Tibial artery (tissue), 4 donors: ENCODE data around the gene IQGAP2.

ENCODE experiments used
- DNase-seq, 2 donors: peaks; one replicate each; pipeline ENCODE4 v3.0.0-alpha.2; 2019
- H3K27ac ChIP-seq, 2 donors: fragments of 200-600 bp; sonication (generic) in 1 of 2; 1 replicate in 1 of 2; 2 replicates in 1 of 2; pipeline ENCODE4 v1.5.1; 2018 to 2019; ENCODE audit warnings: mild to moderate bottlenecking in 1 of 2
- H3K27me3 ChIP-seq, 2 donors: fragments of 200-600 bp; sonication (generic) in 1 of 2; one replicate each; pipeline versions ENCODE4 v1.5.1 to v1.6.0; 2016 to 2019
- H3K36me3 ChIP-seq, 3 donors: fragments of 200-600 bp; sonication (generic) in 2 of 3; one replicate each; pipeline ENCODE4 v1.5.1; 2016 to 2019; ENCODE audit warnings: mild to moderate bottlenecking in 2 of 3
- H3K4me1 ChIP-seq, 4 donors: fragments of 200-600 bp; sonication (generic) in 2 of 4; 1 replicate in 3 of 4; 2 replicates in 1 of 4; pipeline ENCODE4 v1.5.1; 2016 to 2019
- H3K4me3 ChIP-seq, 2 donors: fragments of 200-600 bp; sonication (generic) in 1 of 2; 1 replicate in 1 of 2; 2 replicates in 1 of 2; pipeline ENCODE4 v1.5.1; 2018 to 2019; ENCODE audit warnings: mild to moderate bottlenecking in 2 of 2
- H3K9me3 ChIP-seq, 3 donors: fragments of 200-600 bp; sonication (generic) in 1 of 3; one replicate each; pipeline ENCODE4 v1.5.1; 2016 to 2019
- intact Hi-C: fragments of 100-400 bp; cut with DNase I; formaldehyde crosslinking; loops from one replicate; pipeline ENCODE4 v1.15.0; 2023; ENCODE audit warnings: low total_unique reads
- TF ChIP-seq, protein P1 (sequence below), 2 experiments: fragments of 200-600 bp in 1 of 2; fragments of 450-650 bp in 1 of 2; IDR thresholded peaks; one replicate each; pipeline ENCODE4 v1.5.1; 2017 to 2019; ENCODE audit warnings: antibody characterized with exemption in 2 of 2, mild to moderate bottlenecking in 1 of 2, moderate library complexity in 1 of 2

The IQGAP2 gene

DNA sequence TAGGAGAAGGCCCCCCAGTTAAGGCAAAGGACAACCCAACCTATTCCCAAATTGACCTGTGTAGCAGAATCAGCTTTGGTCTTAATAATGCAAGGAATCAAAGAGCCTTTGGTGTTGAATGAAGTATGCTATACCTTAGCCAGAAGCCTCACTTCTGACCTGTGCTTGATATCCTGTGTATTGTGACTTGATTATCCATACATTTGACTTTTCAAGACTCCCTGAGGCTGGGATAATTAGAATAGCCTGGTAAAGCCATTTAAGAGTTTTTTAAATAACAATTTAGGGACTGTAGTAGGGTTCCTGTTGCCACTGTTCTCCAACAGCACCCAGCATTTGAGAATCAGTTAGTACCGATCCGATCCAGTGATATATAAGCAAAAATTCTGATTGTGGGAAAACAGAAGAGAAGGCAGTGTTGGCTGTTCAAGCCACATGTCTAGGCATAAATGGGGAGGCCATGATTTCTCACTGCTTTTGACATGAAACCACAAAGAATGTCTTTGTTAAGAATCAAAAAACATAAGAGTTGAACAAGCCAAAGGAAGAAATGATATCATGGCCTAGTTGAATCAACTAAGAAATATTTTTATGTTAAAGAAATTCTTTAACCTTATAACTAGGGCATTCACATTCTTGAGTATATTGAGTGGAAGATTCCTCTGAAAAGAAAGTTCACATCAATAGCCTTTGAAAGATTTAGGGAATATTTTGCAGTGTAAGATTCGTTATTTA is 121.2 kb downstream of the IQGAP2 start:
- Histone ChIP-seq H3K4me3 (no peak overlapping the region), H3K9me3 (no peaks in the 10 kb centered on the region), H3K4me1 (no peaks in the 10 kb centered on the region), H3K36me3 (no peaks in the 10 kb centered on the region), H3K27ac (no peak overlapping the region), H3K27me3 (no peaks in the 10 kb centered on the region)
- TF ChIP-seq, protein P1, sequence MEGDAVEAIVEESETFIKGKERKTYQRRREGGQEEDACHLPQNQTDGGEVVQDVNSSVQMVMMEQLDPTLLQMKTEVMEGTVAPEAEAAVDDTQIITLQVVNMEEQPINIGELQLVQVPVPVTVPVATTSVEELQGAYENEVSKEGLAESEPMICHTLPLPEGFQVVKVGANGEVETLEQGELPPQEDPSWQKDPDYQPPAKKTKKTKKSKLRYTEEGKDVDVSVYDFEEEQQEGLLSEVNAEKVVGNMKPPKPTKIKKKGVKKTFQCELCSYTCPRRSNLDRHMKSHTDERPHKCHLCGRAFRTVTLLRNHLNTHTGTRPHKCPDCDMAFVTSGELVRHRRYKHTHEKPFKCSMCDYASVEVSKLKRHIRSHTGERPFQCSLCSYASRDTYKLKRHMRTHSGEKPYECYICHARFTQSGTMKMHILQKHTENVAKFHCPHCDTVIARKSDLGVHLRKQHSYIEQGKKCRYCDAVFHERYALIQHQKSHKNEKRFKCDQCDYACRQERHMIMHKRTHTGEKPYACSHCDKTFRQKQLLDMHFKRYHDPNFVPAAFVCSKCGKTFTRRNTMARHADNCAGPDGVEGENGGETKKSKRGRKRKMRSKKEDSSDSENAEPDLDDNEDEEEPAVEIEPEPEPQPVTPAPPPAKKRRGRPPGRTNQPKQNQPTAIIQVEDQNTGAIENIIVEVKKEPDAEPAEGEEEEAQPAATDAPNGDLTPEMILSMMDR (IDR thresholded peaks at IDR 0.05) = no peak
- no peak for DNase-seq
- intact Hi-C loops = no loop called here

DNA sequence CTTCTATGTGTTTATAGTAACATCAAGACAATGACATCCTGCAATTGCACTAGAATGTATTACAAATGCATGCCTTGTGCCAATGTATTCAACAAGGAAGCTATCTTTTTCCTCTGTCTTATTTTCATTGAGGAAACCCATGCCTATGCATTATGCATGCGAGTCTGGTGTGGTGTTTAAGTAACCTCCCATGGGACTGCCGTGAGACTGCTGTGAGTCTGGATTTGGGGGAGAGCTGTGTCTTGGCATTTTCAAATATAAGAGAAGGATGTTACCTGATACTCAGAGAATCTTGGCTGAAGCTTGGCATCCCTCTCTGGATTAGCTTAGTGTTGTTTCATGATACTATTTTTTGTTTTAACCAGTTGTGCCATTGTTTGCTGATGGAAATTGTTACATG is 121.8 kb downstream of the IQGAP2 start:
- Histone ChIP-seq H3K27ac (no peak overlapping the region), H3K27me3 (no peaks in the 10 kb centered on the region), H3K4me1 (no peaks in the 10 kb centered on the region), H3K4me3 (no peak overlapping the region), H3K9me3 (no peaks in the 10 kb centered on the region), H3K36me3 (no peaks in the 10 kb centered on the region)
- intact Hi-C loops = no loop called here
- no peak for DNase-seq
- TF ChIP-seq, protein P1 (IDR thresholded peaks at IDR 0.05) = no peak

DNA sequence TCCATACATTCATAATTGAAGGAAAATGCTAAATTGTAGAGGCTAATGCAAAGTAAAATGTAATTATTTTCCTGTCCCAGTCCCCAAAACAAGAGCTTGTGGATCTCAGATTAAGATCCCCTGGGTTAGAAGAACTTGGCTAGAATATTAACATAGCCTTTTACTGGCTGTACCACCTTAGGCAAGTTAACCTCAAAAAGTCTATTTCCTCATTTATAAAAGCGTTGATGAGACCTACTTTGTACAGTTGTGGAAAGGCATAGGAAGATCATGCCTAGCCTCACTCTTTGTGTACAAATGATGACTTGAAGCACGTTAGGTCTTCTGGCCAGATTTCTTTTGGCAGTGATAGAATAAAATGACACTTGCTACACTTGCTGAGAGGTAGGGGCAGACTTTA is 122.9 kb downstream of the IQGAP2 start:
- no peak for DNase-seq
- TF ChIP-seq, protein P1 (IDR thresholded peaks at IDR 0.05) = no peak

DNA sequence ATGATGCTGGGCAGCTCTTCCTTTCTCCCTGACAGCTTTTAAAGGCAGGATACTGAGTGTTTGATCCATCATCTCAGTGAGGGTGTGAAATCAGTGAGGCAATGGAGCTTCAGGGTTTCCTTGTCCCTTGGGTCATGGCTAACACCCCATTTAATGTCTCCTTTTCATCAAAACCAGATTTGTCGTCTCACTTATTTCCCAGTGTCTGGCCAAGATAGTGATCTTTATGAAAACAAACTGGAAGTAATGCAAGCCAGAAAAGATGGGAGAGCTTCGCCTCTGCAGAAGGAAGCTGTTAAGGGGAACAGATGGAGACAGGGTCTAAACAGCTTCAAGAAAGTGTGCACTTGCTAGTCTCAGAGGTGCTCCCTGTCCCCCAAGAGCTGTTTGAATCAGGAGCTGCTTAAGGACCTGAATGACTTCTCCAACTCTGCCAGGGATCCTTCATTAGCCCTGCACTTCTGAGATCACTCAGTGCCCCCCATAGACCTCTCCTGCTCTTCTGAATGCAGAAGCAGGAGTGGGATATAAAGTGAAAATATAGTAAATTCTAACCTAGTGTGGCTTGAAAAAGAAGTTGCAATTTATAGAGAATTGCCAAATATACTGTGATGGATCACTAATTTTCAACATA is 124.0 kb downstream of the IQGAP2 start:
- no peaks in the 10 kb centered on the region for H3K9me3 ChIP-seq
- H3K27ac ChIP-seq = no peak overlapping the region
- H3K4me3 ChIP-seq = no peak overlapping the region
- intact Hi-C loops = no loop called here
- no peaks in the 10 kb centered on the region for H3K36me3 ChIP-seq
- no peaks in the 10 kb centered on the region for H3K4me1 ChIP-seq
- TF ChIP-seq, protein P1 (IDR thresholded peaks at IDR 0.05) = no peak
- H3K27me3 ChIP-seq = no peaks in the 10 kb centered on the region
- no peak for DNase-seq

More for the DNA sequence above, 122.9 kb downstream of the IQGAP2 start:
- Histone ChIP-seq H3K4me3 (no peak overlapping the region), H3K27ac (no peak overlapping the region), H3K4me1 (no peaks in the 10 kb centered on the region), H3K36me3 (no peaks in the 10 kb centered on the region), H3K9me3 (no peaks in the 10 kb centered on the region), H3K27me3 (no peaks in the 10 kb centered on the region)
- intact Hi-C loops = no loop called here

DNA sequence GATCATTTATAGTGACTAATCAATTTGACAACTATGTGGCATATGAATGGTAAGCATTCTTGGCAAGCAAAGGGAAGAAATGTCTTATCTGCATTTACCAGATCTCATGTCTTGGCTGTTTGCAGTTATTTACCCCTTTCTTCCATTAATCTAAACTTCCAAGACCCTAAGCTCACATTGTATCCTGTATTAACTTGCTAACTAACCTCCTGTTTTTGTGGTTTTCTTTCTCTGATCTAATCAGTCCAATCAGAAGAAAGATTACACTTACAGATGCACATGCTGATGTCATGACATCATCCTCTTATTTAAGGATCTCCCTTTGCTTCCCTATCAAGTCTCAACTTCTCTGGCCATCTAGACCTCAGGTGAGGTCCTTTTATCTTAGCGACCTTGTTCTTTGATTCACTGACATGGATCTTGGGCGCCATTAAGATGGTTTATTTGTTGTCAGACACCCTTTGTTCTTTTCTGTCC is 124.6 kb downstream of the IQGAP2 start:
- H3K4me1 ChIP-seq = no peaks in the 10 kb centered on the region
- H3K9me3 ChIP-seq = no peaks in the 10 kb centered on the region
- TF ChIP-seq, protein P1 (IDR thresholded peaks at IDR 0.05) = no peak
- no peak overlapping the region for H3K27ac ChIP-seq
- DNase-seq = no peak
- H3K4me3 ChIP-seq = no peak overlapping the region
- no peaks in the 10 kb centered on the region for H3K27me3 ChIP-seq
- no peaks in the 10 kb centered on the region for H3K36me3 ChIP-seq
- intact Hi-C loops = no loop called here
